ENCODE results near the gene KCNH2.

The KCNH2 gene

GRCh38 chr7:150949564-150949963, 28.6 kb downstream of the KCNH2 start:
- no peak for DNase-seq (ENCODE audit: low read depth in 2 of 2)

- no peak for DNase-seq (ENCODE audit: low read depth in 2 of 2)
These were observed 29.3 kb downstream of the KCNH2 start for GRCh38 chr7:150948791-150949251.

- no peak for DNase-seq (ENCODE audit: low read depth in 2 of 2)
These were observed 30.1 kb downstream of the KCNH2 start for GRCh38 chr7:150947761-150948651.

- no peak for DNase-seq (ENCODE audit: low read depth in 2 of 2)
These were observed 30.8 kb downstream of the KCNH2 start for GRCh38 chr7:150947241-150947745.

- no peak for DNase-seq (ENCODE audit: low read depth in 2 of 2)
These were observed 31.5 kb downstream of the KCNH2 start for GRCh38 chr7:150946421-150947240.

GRCh38 chr7:150945853-150946420, 32.2 kb downstream of the KCNH2 start:
- no peak for DNase-seq (ENCODE audit: low read depth in 2 of 2)

GRCh38 chr7:150945171-150945852, 32.8 kb downstream of the KCNH2 start:
- DNase-seq (ENCODE audit: low read depth in 2 of 2) = no peak

- no peak for DNase-seq (ENCODE audit: low read depth in 2 of 2)
These were observed 33.8 kb downstream of the KCNH2 start for GRCh38 chr7:150944066-150945042.

- no peak for DNase-seq (ENCODE audit: low read depth in 2 of 2)
These were observed 34.7 kb downstream of the KCNH2 start for GRCh38 chr7:150943453-150943814.

- DNase-seq (ENCODE audit: low read depth in 2 of 2) = no peak
These were observed 35.3 kb downstream of the KCNH2 start for GRCh38 chr7:150942591-150943452.

- DNase-seq (ENCODE audit: low read depth in 2 of 2) = peak; percentile 27 to 29
These were observed 36.0 kb downstream of the KCNH2 start for GRCh38 chr7:150942001-150942590.

- DNase-seq (ENCODE audit: low read depth in 2 of 2) = no peak
These were observed 36.6 kb downstream of the KCNH2 start for GRCh38 chr7:150941351-150942000.

- no peak for DNase-seq (ENCODE audit: low read depth in 2 of 2)
These were observed 37.6 kb downstream of the KCNH2 start for GRCh38 chr7:150940431-150941102.

- no peak for DNase-seq (ENCODE audit: low read depth in 2 of 2)
These were observed 38.7 kb downstream of the KCNH2 start for GRCh38 chr7:150939466-150939865.

GRCh38 chr7:150939052-150939451, 39.1 kb downstream of the KCNH2 start:
- DNase-seq (ENCODE audit: low read depth in 2 of 2) = no peak

GRCh38 chr7:150938566-150938965, 39.6 kb downstream of the KCNH2 start:
- no peak for DNase-seq (ENCODE audit: low read depth in 2 of 2)

GRCh38 chr7:150937848-150938561, 40.1 kb downstream of the KCNH2 start:
- DNase-seq (ENCODE audit: low read depth in 2 of 2) = peak in 1 of 2 donors; percentile 10
